Measurements from ENCODE around the gene KDM5B. TPM values are rescaled to one million over a fixed set of nuclear protein-coding genes. Genes with fewer than 3 reads are reported as not detected.

KDM5B gene
- total and polyA plus RNA-seq, 9 of the 15 experiments (the other 6 are each of a cell fraction or from before 2014, with no cell fraction given), result 15.4 to 90.6 (median 57.1) TPM

GRCh38 chr1:202709276-202710041 is 98.8 kb downstream of the KDM5B start (continued):
- TF ChIP-seq, protein P1, sequence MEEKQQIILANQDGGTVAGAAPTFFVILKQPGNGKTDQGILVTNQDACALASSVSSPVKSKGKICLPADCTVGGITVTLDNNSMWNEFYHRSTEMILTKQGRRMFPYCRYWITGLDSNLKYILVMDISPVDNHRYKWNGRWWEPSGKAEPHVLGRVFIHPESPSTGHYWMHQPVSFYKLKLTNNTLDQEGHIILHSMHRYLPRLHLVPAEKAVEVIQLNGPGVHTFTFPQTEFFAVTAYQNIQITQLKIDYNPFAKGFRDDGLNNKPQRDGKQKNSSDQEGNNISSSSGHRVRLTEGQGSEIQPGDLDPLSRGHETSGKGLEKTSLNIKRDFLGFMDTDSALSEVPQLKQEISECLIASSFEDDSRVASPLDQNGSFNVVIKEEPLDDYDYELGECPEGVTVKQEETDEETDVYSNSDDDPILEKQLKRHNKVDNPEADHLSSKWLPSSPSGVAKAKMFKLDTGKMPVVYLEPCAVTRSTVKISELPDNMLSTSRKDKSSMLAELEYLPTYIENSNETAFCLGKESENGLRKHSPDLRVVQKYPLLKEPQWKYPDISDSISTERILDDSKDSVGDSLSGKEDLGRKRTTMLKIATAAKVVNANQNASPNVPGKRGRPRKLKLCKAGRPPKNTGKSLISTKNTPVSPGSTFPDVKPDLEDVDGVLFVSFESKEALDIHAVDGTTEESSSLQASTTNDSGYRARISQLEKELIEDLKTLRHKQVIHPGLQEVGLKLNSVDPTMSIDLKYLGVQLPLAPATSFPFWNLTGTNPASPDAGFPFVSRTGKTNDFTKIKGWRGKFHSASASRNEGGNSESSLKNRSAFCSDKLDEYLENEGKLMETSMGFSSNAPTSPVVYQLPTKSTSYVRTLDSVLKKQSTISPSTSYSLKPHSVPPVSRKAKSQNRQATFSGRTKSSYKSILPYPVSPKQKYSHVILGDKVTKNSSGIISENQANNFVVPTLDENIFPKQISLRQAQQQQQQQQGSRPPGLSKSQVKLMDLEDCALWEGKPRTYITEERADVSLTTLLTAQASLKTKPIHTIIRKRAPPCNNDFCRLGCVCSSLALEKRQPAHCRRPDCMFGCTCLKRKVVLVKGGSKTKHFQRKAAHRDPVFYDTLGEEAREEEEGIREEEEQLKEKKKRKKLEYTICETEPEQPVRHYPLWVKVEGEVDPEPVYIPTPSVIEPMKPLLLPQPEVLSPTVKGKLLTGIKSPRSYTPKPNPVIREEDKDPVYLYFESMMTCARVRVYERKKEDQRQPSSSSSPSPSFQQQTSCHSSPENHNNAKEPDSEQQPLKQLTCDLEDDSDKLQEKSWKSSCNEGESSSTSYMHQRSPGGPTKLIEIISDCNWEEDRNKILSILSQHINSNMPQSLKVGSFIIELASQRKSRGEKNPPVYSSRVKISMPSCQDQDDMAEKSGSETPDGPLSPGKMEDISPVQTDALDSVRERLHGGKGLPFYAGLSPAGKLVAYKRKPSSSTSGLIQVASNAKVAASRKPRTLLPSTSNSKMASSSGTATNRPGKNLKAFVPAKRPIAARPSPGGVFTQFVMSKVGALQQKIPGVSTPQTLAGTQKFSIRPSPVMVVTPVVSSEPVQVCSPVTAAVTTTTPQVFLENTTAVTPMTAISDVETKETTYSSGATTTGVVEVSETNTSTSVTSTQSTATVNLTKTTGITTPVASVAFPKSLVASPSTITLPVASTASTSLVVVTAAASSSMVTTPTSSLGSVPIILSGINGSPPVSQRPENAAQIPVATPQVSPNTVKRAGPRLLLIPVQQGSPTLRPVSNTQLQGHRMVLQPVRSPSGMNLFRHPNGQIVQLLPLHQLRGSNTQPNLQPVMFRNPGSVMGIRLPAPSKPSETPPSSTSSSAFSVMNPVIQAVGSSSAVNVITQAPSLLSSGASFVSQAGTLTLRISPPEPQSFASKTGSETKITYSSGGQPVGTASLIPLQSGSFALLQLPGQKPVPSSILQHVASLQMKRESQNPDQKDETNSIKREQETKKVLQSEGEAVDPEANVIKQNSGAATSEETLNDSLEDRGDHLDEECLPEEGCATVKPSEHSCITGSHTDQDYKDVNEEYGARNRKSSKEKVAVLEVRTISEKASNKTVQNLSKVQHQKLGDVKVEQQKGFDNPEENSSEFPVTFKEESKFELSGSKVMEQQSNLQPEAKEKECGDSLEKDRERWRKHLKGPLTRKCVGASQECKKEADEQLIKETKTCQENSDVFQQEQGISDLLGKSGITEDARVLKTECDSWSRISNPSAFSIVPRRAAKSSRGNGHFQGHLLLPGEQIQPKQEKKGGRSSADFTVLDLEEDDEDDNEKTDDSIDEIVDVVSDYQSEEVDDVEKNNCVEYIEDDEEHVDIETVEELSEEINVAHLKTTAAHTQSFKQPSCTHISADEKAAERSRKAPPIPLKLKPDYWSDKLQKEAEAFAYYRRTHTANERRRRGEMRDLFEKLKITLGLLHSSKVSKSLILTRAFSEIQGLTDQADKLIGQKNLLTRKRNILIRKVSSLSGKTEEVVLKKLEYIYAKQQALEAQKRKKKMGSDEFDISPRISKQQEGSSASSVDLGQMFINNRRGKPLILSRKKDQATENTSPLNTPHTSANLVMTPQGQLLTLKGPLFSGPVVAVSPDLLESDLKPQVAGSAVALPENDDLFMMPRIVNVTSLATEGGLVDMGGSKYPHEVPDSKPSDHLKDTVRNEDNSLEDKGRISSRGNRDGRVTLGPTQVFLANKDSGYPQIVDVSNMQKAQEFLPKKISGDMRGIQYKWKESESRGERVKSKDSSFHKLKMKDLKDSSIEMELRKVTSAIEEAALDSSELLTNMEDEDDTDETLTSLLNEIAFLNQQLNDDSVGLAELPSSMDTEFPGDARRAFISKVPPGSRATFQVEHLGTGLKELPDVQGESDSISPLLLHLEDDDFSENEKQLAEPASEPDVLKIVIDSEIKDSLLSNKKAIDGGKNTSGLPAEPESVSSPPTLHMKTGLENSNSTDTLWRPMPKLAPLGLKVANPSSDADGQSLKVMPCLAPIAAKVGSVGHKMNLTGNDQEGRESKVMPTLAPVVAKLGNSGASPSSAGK (IDR thresholded peaks at IDR 0.05), result no peak
- no peak for TF ChIP-seq ZNF24 (IDR thresholded peaks at IDR 0.05)
- TF ChIP-seq PHF8 (IDR thresholded peaks at IDR 0.05; ENCODE audit: borderline replicate concordance, low read length), result no peak
- TF ChIP-seq, protein P2, sequence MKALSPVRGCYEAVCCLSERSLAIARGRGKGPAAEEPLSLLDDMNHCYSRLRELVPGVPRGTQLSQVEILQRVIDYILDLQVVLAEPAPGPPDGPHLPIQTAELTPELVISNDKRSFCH (CRISPR knock-in tag; IDR thresholded peaks at IDR 0.05), result no peak
- TF ChIP-seq, protein P2 (tag; IDR thresholded peaks at IDR 0.05), result no peak
- TF ChIP-seq MAFK (IDR thresholded peaks at IDR 0.05; ENCODE audit: low read length), result peak; percentile 43; the same call in 1 of the 2 replicates
- no peak for TF ChIP-seq POU5F1 (IDR thresholded peaks at IDR 0.05; ENCODE audit: borderline replicate concordance, low read depth, low read length, partially characterized antibody)
- TF ChIP-seq DNMT1 (IDR thresholded peaks at IDR 0.05), result no peak
- peak; percentile 95 for TF ChIP-seq PRDM10 (IDR thresholded peaks at IDR 0.05; ENCODE audit: partially characterized antibody)
- TF ChIP-seq NFATC3 (IDR thresholded peaks at IDR 0.05), result no peak
- no peak for TF ChIP-seq ZNF76 (CRISPR knock-in tag; IDR thresholded peaks at IDR 0.05; ENCODE audit: borderline replicate concordance)
- no peak for TF ChIP-seq CTBP1 (IDR thresholded peaks at IDR 0.05; ENCODE audit: borderline replicate concordance)
- TF ChIP-seq ZNF507 (tag; conservative IDR thresholded peaks at IDR 0.05), result no peak

Measured in K562 (cell line).